Mesothelial cell of epicardium (in vitro differentiated cells): Measurements from ENCODE around the gene SDF4. TPM values are rescaled to one million over a fixed set of nuclear protein-coding genes. Genes with fewer than 3 reads are reported as not detected.

Experiments
- DNase-seq, 2 experiments: peaks; one replicate each; pipeline ENCODE4 v3.0.0; 2021; ENCODE audit warnings: low spot score in 2 of 2; ENCODE audit not compliant: unreplicated experiment in 2 of 2
- H3K27ac Mint-ChIP-seq: 2 replicates; pipeline ENCODE4 v1.8.0; 2021; ENCODE audit warnings: mixed read lengths
- H3K27me3 Mint-ChIP-seq: 2 replicates; pipeline ENCODE4 v1.8.0; 2021; ENCODE audit warnings: low read depth, mixed read lengths
- H3K36me3 Mint-ChIP-seq: 2 replicates; pipeline ENCODE4 v1.8.0; 2021; ENCODE audit warnings: mixed read lengths
- H3K4me1 Mint-ChIP-seq: 2 replicates; pipeline ENCODE4 v1.8.0; 2021; ENCODE audit warnings: mixed read lengths
- H3K4me3 Mint-ChIP-seq: 2 replicates; pipeline ENCODE4 v1.8.0; 2021; ENCODE audit warnings: mild to moderate bottlenecking, moderate library complexity, mixed read lengths
- H3K9me3 Mint-ChIP-seq: 2 replicates; pipeline ENCODE4 v1.8.0; 2021; ENCODE audit warnings: mixed read lengths
- total RNA-seq: library from RNA; stranded (reverse); gene quantifications from 3 replicates; pipeline ENCODE4 v1.2.1, GENCODE V29; 2021
- TF ChIP-seq, protein P1 (sequence below): fragments of 200-600 bp; sonication (generic); IDR thresholded peaks from one replicate; pipeline ENCODE4 v1.5.0; 2021; ENCODE audit warnings: antibody characterized with exemption; ENCODE audit not compliant: unreplicated experiment

SDF4 gene
- total RNA-seq, 1 donor from 2014 or later, result 108 TPM

DNA sequence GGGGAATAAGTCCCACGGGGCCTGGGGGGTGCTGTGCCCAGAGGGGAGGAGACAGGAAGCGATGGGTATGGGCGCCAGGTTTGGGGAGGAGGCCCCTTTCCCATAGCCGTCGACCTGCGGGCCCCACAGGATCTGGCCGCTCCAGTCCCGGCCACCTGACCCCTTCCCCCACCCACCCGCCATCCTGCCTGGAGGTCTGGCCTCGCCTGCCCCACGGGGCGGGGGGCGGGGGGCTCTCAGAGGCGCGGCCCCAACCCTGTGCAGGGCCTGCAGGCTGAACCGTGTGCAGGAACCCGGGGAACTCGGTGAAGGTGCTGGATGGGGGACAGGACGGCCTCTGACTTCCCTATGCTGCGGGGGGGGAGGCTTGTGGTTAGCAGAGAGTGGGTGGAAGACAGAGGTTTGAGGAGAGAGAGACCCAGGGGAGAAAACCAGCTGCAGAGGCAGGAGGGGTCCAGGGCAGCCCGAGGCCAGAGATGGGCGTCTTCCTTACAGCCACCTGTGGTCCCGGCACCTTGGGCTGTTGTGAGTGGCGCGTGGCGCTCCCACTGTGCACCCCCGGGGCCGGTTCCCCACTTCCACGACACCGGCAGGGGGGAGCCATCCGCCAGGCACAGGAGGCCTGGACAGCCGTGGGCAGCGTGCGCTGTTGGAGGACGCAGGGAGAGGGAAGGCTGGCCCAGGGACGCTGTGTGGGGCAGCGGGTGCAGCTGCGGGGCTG lies 22.9 kb downstream of the SDF4 start:
- Mint-ChIP-seq H3K4me3 (no peak overlapping the region), H3K9me3 (no peaks in the 10 kb centered on the region), H3K36me3 (no peaks in the 10 kb centered on the region), H3K27ac (no peak overlapping the region), H3K4me1 (peaks cover 2% of the 10 kb centered on the region), H3K27me3 (peaks cover 26% of the 10 kb centered on the region)
- TF ChIP-seq, protein P1, sequence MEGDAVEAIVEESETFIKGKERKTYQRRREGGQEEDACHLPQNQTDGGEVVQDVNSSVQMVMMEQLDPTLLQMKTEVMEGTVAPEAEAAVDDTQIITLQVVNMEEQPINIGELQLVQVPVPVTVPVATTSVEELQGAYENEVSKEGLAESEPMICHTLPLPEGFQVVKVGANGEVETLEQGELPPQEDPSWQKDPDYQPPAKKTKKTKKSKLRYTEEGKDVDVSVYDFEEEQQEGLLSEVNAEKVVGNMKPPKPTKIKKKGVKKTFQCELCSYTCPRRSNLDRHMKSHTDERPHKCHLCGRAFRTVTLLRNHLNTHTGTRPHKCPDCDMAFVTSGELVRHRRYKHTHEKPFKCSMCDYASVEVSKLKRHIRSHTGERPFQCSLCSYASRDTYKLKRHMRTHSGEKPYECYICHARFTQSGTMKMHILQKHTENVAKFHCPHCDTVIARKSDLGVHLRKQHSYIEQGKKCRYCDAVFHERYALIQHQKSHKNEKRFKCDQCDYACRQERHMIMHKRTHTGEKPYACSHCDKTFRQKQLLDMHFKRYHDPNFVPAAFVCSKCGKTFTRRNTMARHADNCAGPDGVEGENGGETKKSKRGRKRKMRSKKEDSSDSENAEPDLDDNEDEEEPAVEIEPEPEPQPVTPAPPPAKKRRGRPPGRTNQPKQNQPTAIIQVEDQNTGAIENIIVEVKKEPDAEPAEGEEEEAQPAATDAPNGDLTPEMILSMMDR, result no peak
- DNase-seq, result no peak

DNA sequence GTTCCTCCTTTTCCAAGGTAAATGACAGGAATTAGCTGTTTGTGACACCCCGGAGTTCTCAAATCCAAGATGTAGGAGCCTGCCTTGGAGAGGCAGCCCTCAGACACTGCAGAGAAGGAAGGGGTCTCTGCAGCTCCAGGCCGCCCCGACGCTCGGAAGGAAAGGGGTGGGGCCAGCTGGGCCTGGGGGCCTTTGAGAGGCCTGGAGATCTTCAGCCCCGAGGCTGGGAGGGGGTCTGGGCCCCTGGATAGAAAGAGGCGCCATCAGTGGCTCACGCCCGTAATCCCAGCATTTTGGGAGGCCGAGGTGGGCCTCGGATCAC lies 24.3 kb downstream of the SDF4 start:
- peaks cover 2% of the 10 kb centered on the region for H3K4me1 Mint-ChIP-seq
- no peak overlapping the region for H3K4me3 Mint-ChIP-seq
- peaks cover 28% of the 10 kb centered on the region for H3K27me3 Mint-ChIP-seq
- TF ChIP-seq, protein P1, result no peak
- no peaks in the 10 kb centered on the region for H3K36me3 Mint-ChIP-seq
- DNase-seq, result no peak
- H3K9me3 Mint-ChIP-seq, result no peaks in the 10 kb centered on the region
- H3K27ac Mint-ChIP-seq, result no peak overlapping the region

DNA sequence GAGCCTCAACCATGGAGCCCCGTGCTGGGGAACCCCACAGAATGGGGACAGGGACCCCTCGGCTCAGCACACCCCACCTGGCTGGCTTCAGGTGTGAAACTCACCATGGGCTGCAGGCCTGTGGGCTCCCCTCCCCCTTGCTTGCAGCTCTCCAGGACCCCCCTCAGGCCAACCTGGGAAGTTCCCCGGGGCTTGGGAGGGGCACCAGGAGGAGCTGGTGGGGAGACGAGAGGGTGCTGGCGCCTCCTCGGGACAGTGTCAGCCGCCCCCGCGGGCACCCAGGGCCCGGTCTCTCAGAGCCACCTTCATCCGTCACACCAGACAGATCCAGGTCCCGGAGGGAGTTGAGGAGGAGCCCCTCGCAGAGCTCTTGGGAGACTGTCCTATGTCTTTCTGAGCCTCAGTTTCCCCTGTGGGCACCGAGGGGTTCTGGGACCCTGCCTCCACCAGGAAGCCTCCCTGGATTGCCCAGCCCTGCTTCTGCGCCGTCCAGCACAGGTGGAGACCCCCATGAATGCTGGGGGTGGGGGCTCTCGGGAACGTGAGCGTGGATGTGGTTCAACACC lies 24.8 kb downstream of the SDF4 start:
- Mint-ChIP-seq H3K4me3 (peak overlapping the region; percentile 26), H3K36me3 (no peaks in the 10 kb centered on the region)

DNA sequence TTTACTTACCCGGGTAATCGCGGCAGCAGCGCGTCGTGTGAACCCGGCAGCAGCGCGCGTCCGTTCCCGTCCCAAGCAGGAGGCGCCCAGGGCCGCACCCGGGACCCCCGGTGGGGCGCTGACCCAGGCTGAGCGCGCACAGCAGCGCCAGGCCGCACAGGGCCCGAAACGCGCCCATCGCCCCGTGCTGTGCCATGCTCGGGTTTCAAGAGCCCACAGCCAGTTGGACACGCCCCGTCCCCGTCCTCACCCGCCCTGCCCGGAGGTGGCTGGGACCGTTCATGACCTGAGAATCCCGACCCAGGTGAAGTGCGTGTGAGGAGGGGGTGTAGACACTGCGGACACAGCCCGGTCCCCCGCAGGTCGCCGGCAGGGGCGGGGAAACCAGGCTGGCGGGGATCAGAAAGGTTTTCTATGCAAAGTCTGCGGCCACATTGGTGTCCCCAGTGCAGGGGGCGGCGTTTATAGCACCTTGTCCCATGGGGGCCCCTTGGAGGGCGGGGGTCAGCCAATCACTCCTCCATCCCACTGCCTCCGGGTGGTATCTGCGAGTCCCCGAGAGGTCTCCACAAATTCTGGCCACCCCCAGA lies 25.3 kb downstream of the SDF4 start, which contains the start of gene TNFRSF18:
TSS of gene TNFRSF18 (minus strand) at position 217 of the 590 bp plus-strand sequence. CDS start at position 196, 21 bp downstream.
- no peaks in the 10 kb centered on the region for H3K9me3 Mint-ChIP-seq
- TF ChIP-seq, protein P1, result no peak
- H3K27ac Mint-ChIP-seq, result no peak within 1 kb of the TSS
- H3K36me3 Mint-ChIP-seq, result no peaks in the 10 kb centered on the region
- H3K4me3 Mint-ChIP-seq, result peak within 1 kb of the TSS; percentile 26
- H3K27me3 Mint-ChIP-seq, result peaks cover 28% of the 10 kb centered on the region
- DNase-seq, result peak in 1 of 2 experiments; percentile 19
- peaks cover 2% of the 10 kb centered on the region for H3K4me1 Mint-ChIP-seq

More for the DNA sequence above, 24.8 kb downstream of the SDF4 start:
- Mint-ChIP-seq H3K27ac (no peak overlapping the region), H3K9me3 (no peaks in the 10 kb centered on the region), H3K27me3 (peaks cover 28% of the 10 kb centered on the region), H3K4me1 (peaks cover 2% of the 10 kb centered on the region)
- TF ChIP-seq, protein P1, result no peak
- DNase-seq, result peak in 1 of 2 experiments; percentile 17

DNA sequence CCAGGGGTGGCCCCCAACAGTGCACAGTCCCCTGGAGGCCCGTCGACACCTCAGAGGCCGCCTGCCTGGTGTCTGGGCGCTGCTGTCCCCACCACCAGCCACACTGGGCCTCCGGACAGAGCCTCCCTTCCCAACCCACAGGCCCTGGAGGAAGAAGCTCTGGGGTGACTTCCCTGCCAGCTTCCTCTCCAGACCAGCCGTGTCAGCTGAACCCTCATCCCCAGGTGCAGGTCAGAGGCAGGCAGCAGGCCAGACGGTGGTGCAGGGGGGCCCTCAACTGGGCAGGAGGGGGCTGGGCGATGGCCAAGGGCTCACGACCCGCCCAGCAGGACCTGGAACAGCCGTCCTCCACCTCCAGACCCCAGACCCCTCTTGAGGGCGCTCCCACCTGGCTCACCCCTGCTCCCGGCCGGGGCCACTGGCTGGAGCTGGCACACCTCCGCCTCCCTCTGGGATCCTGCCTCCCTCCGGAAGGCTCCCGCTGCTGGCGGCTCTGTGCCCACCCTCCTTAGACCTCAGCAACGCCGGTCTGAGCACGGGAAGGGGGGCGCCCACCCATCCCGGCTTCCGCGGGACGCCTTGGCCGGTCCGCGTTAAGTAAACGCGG lies 25.9 kb downstream of the SDF4 start:
- H3K27ac Mint-ChIP-seq, result no peak overlapping the region
- peaks cover 2% of the 10 kb centered on the region for H3K4me1 Mint-ChIP-seq
- peak in 1 of 2 experiments; percentile 20 for DNase-seq
- H3K27me3 Mint-ChIP-seq, result peaks cover 28% of the 10 kb centered on the region
- TF ChIP-seq, protein P1, result no peak
- H3K9me3 Mint-ChIP-seq, result no peaks in the 10 kb centered on the region
- H3K36me3 Mint-ChIP-seq, result no peaks in the 10 kb centered on the region
- no peak overlapping the region for H3K4me3 Mint-ChIP-seq
